Fibroblast of lung (primary cell): ENCODE data around the gene ATOSB.
A peak's percentile ranks its signal among the peaks of the same experiment; 100 is the strongest.

ENCODE experiments used
- CTCF ChIP-seq, 2 donors: IDR thresholded peaks in 1 of 2; conservative IDR thresholded peaks in 1 of 2; 1 replicate in 1 of 2; 2 replicates in 1 of 2; pipeline ENCODE4 v1.5.1; 2011 to 2012; ENCODE audit warnings: low read length in 2 of 2, control low read depth in 1 of 2, inconsistent platforms in 1 of 2, low read depth in 1 of 2, mild to moderate bottlenecking in 1 of 2
- EZH2 ChIP-seq: IDR thresholded peaks from 2 replicates; pipeline ENCODE4 v1.5.1; 2012; ENCODE audit warnings: low read length, control low read depth, mild to moderate bottlenecking; ENCODE audit errors: missing control alignments

GRCh38 chr9:35116898-35117551 lies 1.4 kb upstream of the ATOSB start:
- TF ChIP-seq CTCF (conservative IDR thresholded peaks at IDR 0.05 in 1 of 2, IDR thresholded peaks at IDR 0.05 in 1 of 2; ENCODE audit: low read depth in 1 of 2, low read length in 2 of 2): peak; percentile 89 to 96
- TF ChIP-seq EZH2: no peak
